Natural killer cell (primary cell): Measurements from ENCODE around the gene CASK. TPM values are rescaled to one million over a fixed set of nuclear protein-coding genes. Genes with fewer than 3 reads are reported as not detected.

Experiments
- ATAC-seq, 3 donors: fragments of 150-1000 bp in 2 of 3; fragments of 200-7000 bp in 1 of 3; cut with Tn5 transposase; 1 replicate in 1 of 3; 2 replicates in 2 of 3; pipeline ENCODE4 v1.10.0; 2021; ENCODE audit warnings: mild to moderate bottlenecking in 2 of 3, moderate library complexity in 2 of 3
- DNase-seq, 2 donors: peaks; one replicate each; pipeline versions ENCODE4 v3.0.0 to v3.0.0-alpha.2; 2013 to 2021; ENCODE audit warnings: mixed read lengths in 1 of 2
- H3K27ac ChIP-seq: one replicate; pipeline ENCODE4 v1.5.1; 2013; ENCODE audit warnings: mild to moderate bottlenecking, low read length
- H3K27me3 ChIP-seq: one replicate; pipeline ENCODE4 v1.6.1; 2013; ENCODE audit warnings: low read length; ENCODE audit not compliant: control insufficient read depth, insufficient read depth
- H3K36me3 ChIP-seq: one replicate; pipeline ENCODE4 v1.6.1; 2013; ENCODE audit warnings: low read length; ENCODE audit not compliant: control insufficient read depth, insufficient read depth
- H3K4me1 ChIP-seq: one replicate; pipeline ENCODE4 v1.6.1; 2013; ENCODE audit warnings: low read length; ENCODE audit not compliant: control insufficient read depth, insufficient read depth
- H3K4me3 ChIP-seq: one replicate; pipeline ENCODE4 v1.5.1; 2013; ENCODE audit warnings: low read length
- H3K9me3 ChIP-seq: one replicate; pipeline ENCODE4 v1.6.1; 2013; ENCODE audit warnings: low read length; ENCODE audit not compliant: control insufficient read depth, insufficient read depth
- H3K27ac Mint-ChIP-seq, 2 donors: one replicate each; pipeline ENCODE4 v1.8.0; 2022; ENCODE audit warnings: mild to moderate bottlenecking in 2 of 2, mixed read lengths in 2 of 2, moderate library complexity in 1 of 2
- H3K27me3 Mint-ChIP-seq, 2 donors: one replicate each; pipeline ENCODE4 v1.8.0; 2022; ENCODE audit warnings: low read depth in 2 of 2, mixed read lengths in 2 of 2
- H3K36me3 Mint-ChIP-seq: one replicate; pipeline ENCODE4 v1.8.0; 2022; ENCODE audit warnings: mixed read lengths
- H3K4me1 Mint-ChIP-seq, 2 donors: one replicate each; pipeline ENCODE4 v1.8.0; 2022; ENCODE audit warnings: mixed read lengths in 2 of 2
- H3K4me3 Mint-ChIP-seq: one replicate; pipeline ENCODE4 v1.8.0; 2022; ENCODE audit warnings: mild to moderate bottlenecking, moderate library complexity, mixed read lengths
- H3K9me3 Mint-ChIP-seq, 2 donors: one replicate each; pipeline ENCODE4 v1.8.0; 2022; ENCODE audit warnings: mixed read lengths in 2 of 2
- CTCF ChIP-seq: fragments of 200-600 bp; IDR thresholded peaks from one replicate; pipeline ENCODE4 v1.8.0; 2022; ENCODE audit warnings: antibody characterized with exemption
- WGBS: methylation state at CpG from one replicate; pipeline ENCODE4 v1.1.7; 2013; ENCODE audit warnings: missing lambda C conversion rate; ENCODE audit not compliant: insufficient coverage; 5-methylcytosine and 5-hydroxymethylcytosine counted together
- intact Hi-C: fragments of 100-400 bp; cut with micrococcal nuclease; formaldehyde crosslinking; loops from one replicate; pipeline ENCODE4 v1.14.2; 2022
- total RNA-seq, 4 donors: library from RNA; stranded (reverse); fragments of 120-200 nt in 1 of 4; gene quantifications; one replicate each; pipeline versions ENCODE4 v1.2.3 to v1.2.4, GENCODE V29; 2013 to 2022

The CASK gene
- total RNA-seq, 3 donors from 2014 or later (not counting 1 experiment from before 2014, with no cell fraction given): 23.5 to 27.9 (median 25.6) TPM

GRCh38 chrX:41716767-41717473 is 206.4 kb downstream of the CASK start:
- Mint-ChIP-seq H3K27me3 (peaks cover 16 to 34% of the 10 kb centered on the region in 2 donors), H3K4me1 (peaks cover 39% of the 10 kb centered on the region in 2 donors), H3K27ac (no peak overlapping the region), H3K9me3 (no peaks in the 10 kb centered on the region), H3K36me3 (no peaks in the 10 kb centered on the region), H3K4me3 (peak overlapping the region; percentile 41)
- no peaks in the 10 kb centered on the region for H3K27me3 ChIP-seq
- H3K36me3 ChIP-seq: no peaks in the 10 kb centered on the region
- 81% methylated on average over 12 of the region's 12 CpGs for WGBS
- H3K9me3 ChIP-seq: peaks cover 14% of the 10 kb centered on the region
- ATAC-seq (no peak), DNase-seq (no peak)
- H3K4me1 ChIP-seq: peaks cover 35% of the 10 kb centered on the region
- H3K27ac ChIP-seq: no peak overlapping the region
- no peak for TF ChIP-seq CTCF
- intact Hi-C loops: no loop called here
- H3K4me3 ChIP-seq: no peak overlapping the region

- Mint-ChIP-seq H3K27ac (no peak overlapping the region), H3K4me3 (no peak overlapping the region), H3K36me3 (no peaks in the 10 kb centered on the region), H3K9me3 (no peaks in the 10 kb centered on the region), H3K27me3 (peaks cover 12 to 29% of the 10 kb centered on the region in 2 donors), H3K4me1 (peaks cover 33 to 34% of the 10 kb centered on the region in 2 donors)
- no peak for TF ChIP-seq CTCF
- Histone ChIP-seq H3K4me1 (peaks cover 35% of the 10 kb centered on the region), H3K27me3 (no peaks in the 10 kb centered on the region), H3K9me3 (peaks cover 14% of the 10 kb centered on the region), H3K4me3 (no peak overlapping the region), H3K27ac (no peak overlapping the region), H3K36me3 (no peaks in the 10 kb centered on the region)
- no peak for DNase-seq
- WGBS: 78% methylated on average over 3 of the region's 5 CpGs
- intact Hi-C loops: no loop called here
- no peak for ATAC-seq
Measured at GRCh38 chrX:41716222-41716621, 207.1 kb downstream of the CASK start.

GRCh38 chrX:41711021-41711667 is 212.2 kb downstream of the CASK start:
- intact Hi-C loops: no loop called here
- no peak for ATAC-seq
- WGBS: 95% methylated on average over 5 of the region's 5 CpGs
- no peaks in the 10 kb centered on the region for H3K9me3 Mint-ChIP-seq
- TF ChIP-seq CTCF: no peak
- H3K36me3 Mint-ChIP-seq: no peaks in the 10 kb centered on the region
- peaks cover 8% of the 10 kb centered on the region for H3K4me1 ChIP-seq
- H3K27me3 ChIP-seq: no peaks in the 10 kb centered on the region
- no peak overlapping the region for H3K4me3 ChIP-seq
- no peaks in the 10 kb centered on the region for H3K9me3 ChIP-seq
- peaks cover 16 to 32% of the 10 kb centered on the region in 2 donors for H3K4me1 Mint-ChIP-seq
- DNase-seq: no peak
- H3K27ac Mint-ChIP-seq: no peak overlapping the region
- no peak overlapping the region for H3K4me3 Mint-ChIP-seq
- H3K27me3 Mint-ChIP-seq: peaks cover 18 to 61% of the 10 kb centered on the region in 2 donors
- no peaks in the 10 kb centered on the region for H3K36me3 ChIP-seq
- H3K27ac ChIP-seq: no peak overlapping the region
